HepG2 (cell line): ENCODE data around the gene CNFN. TPM values are rescaled to one million over a fixed set of nuclear protein-coding genes. Genes with fewer than 3 reads are reported as not detected.

Experiments used
- ATAC-seq: fragments of 200-7000 bp; cut with Tn5 transposase; 3 replicates; pipeline ENCODE4 v1.9.1; 2020; ENCODE audit warnings: mild to moderate bottlenecking, moderate library complexity
- BruUV-seq: library from RNA; stranded (reverse); fragments of 400-500 nt; replicated peaks from 2 replicates; lab custom pipeline; 2021; lab: Mats Ljungman, UMichigan
- CTCF ChIA-PET: fragments of 300-600 bp; formaldehyde crosslinking; extraction: SDS; loops from one replicate; lab custom pipeline; 2021; ENCODE audit warnings: low total read pairs, inconsistent platforms, low intra/inter-chr PET ratio; lab: Yijun Ruan, JAX
- POLR2A ChIA-PET: fragments of 350-600 bp; sonication (Branson Sonifier 250); formaldehyde crosslinking; loops from one replicate; lab custom pipeline; 2020; ENCODE audit warnings: antibody characterized with exemption, inconsistent platforms; lab: Yijun Ruan, JAX
- DNase-seq: peaks from one replicate; pipeline ENCODE4 v3.0.0-alpha.2; 2015; ENCODE audit warnings: low spot score
- FAIRE-seq: peaks from 3 replicates; lab custom pipeline; 2011; peaks lifted over from hg19 to GRCh38; lab: Jason Lieb, UNC
- H2AFZ ChIP-seq: one replicate; pipeline ENCODE4 v1.6.1; 2011; ENCODE audit warnings: low read length, inconsistent platforms
- H3K27ac ChIP-seq: fragments of 300-600 bp; 3 replicates; pipeline ENCODE4 v1.8.0; 2011; ENCODE audit warnings: mixed run types, mild to moderate bottlenecking, mixed read lengths, low read length, inconsistent platforms; ENCODE audit not compliant: insufficient read depth; ENCODE audit errors: extremely low read length
- H3K27me3 ChIP-seq, 2 experiments: fragments of 200-600 bp in 1 of 2; 2 replicates in 1 of 2; 3 replicates in 1 of 2; pipeline versions ENCODE4 v1.6.0 to v1.8.0; 2011; ENCODE audit warnings: low read length in 2 of 2, mild to moderate bottlenecking in 2 of 2, moderate library complexity in 2 of 2, inconsistent platforms in 1 of 2; ENCODE audit not compliant: insufficient read depth in 2 of 2, control insufficient read depth in 1 of 2
- H3K36me3 ChIP-seq, 2 experiments: fragments of 200-600 bp in 1 of 2; replicated peaks in 1 of 2; 2 replicates in 1 of 2; 3 replicates in 1 of 2; pipeline versions ENCODE4 v1.5.1 to v1.8.0; 2011; ENCODE audit warnings: low read length in 2 of 2, inconsistent platforms in 1 of 2; ENCODE audit not compliant: insufficient read depth in 2 of 2, control insufficient read depth in 1 of 2
- H3K4me1 ChIP-seq: 2 replicates; pipeline ENCODE4 v1.5.1; 2012; ENCODE audit warnings: low read length, inconsistent platforms; ENCODE audit not compliant: insufficient read depth
- H3K4me2 ChIP-seq: 2 replicates; pipeline ENCODE4 v1.6.0; 2011; ENCODE audit warnings: low read depth, low read length, inconsistent platforms
- H3K4me3 ChIP-seq, 3 experiments: fragments of 200-600 bp in 1 of 3; sonication (generic), shearing (Covaris generic) in 1 of 3; replicated peaks in 1 of 3; 2 replicates each; pipeline ENCODE4 v1.5.1; 2011 to 2016; ENCODE audit warnings: low read length in 3 of 3, inconsistent platforms in 2 of 3, low read depth in 2 of 3, mild to moderate bottlenecking in 2 of 3, control low read depth in 1 of 3, mixed read lengths in 1 of 3; ENCODE audit not compliant: insufficient read depth in 1 of 3
- H3K79me2 ChIP-seq: one replicate; pipeline ENCODE4 v1.6.1; 2011; ENCODE audit warnings: low read length, inconsistent platforms; ENCODE audit not compliant: insufficient read depth
- H3K9ac ChIP-seq: 2 replicates; pipeline ENCODE4 v1.6.0; 2011; ENCODE audit warnings: mild to moderate bottlenecking, low read depth, low read length, inconsistent platforms; ENCODE audit not compliant: insufficient read depth
- H3K9me3 ChIP-seq: 2 replicates; pipeline ENCODE4 v1.5.1; 2012; ENCODE audit warnings: mild to moderate bottlenecking, low read length
- H4K20me1 ChIP-seq: 2 replicates; pipeline ENCODE4 v1.6.0; 2011; ENCODE audit warnings: inconsistent platforms, mild to moderate bottlenecking, low read length, moderate library complexity; ENCODE audit not compliant: insufficient read depth
- KLF12 ChIP-seq: sonication (generic); formaldehyde crosslinking; IDR thresholded peaks from 2 replicates; pipeline ENCODE4 v1.4.0; 2020; ENCODE audit warnings: missing genetic modification reagents, borderline replicate concordance
- KLF15 ChIP-seq: sonication (generic); formaldehyde crosslinking; IDR thresholded peaks from 2 replicates; pipeline ENCODE4 v1.8.1; 2023; ENCODE audit warnings: borderline replicate concordance, mild to moderate bottlenecking, inconsistent platforms, missing genetic modification reagents, mixed read lengths
- RCOR2 ChIP-seq: IDR thresholded peaks from 2 replicates; pipeline ENCODE4 v1.6.1; 2016; ENCODE audit warnings: missing biosample characterization, missing genetic modification reagents
- TFDP2 ChIP-seq: sonication (generic); formaldehyde crosslinking; IDR thresholded peaks from 2 replicates; pipeline ENCODE4 v1.4.0; 2020; ENCODE audit warnings: missing genetic modification reagents
- TRAFD1 ChIP-seq: sonication (generic); formaldehyde crosslinking; IDR thresholded peaks from 2 replicates; pipeline ENCODE4 v1.5.1; 2020; ENCODE audit warnings: missing genetic modification reagents, mild to moderate bottlenecking, borderline replicate concordance
- ZBTB3 ChIP-seq: sonication (generic); formaldehyde crosslinking; IDR thresholded peaks from 2 replicates; pipeline ENCODE4 v1.4.0; 2020; ENCODE audit warnings: low read depth, mild to moderate bottlenecking, moderate library complexity, missing genetic modification reagents, borderline replicate concordance
- ZNF572 ChIP-seq: sonication (generic); formaldehyde crosslinking; IDR thresholded peaks from 2 replicates; pipeline ENCODE4 v1.5.1; 2020; ENCODE audit warnings: mild to moderate bottlenecking, missing genetic modification reagents
- ZNF597 ChIP-seq: sonication (generic); formaldehyde crosslinking; IDR thresholded peaks from 2 replicates; pipeline ENCODE4 v1.5.0; 2020; ENCODE audit warnings: missing genetic modification reagents
- ZSCAN29 ChIP-seq: sonication (generic); formaldehyde crosslinking; conservative IDR thresholded peaks from 2 replicates; pipeline ENCODE4 v1.4.0; 2020; ENCODE audit warnings: mild to moderate bottlenecking, missing genetic modification reagents
- WGBS: methylation state at CpG from one replicate; pipeline ENCODE4 v1.1.6; 2017; ENCODE audit warnings: low lambda C conversion rate; 5-methylcytosine and 5-hydroxymethylcytosine counted together
- in situ Hi-C: cut with HindIII; loops from 2 replicates; pipeline ENCODE4 v1.10.0; 2017; ENCODE audit warnings: low pct_unique_long_range_greater_than_20kb; ENCODE audit not compliant: extremely low pct_ligation_motif_present
- intact Hi-C: fragments of 100-400 bp; cut with micrococcal nuclease; formaldehyde crosslinking; loops from one replicate; pipeline ENCODE4 v1.10.0; 2022; ENCODE audit not compliant: unreplicated experiment
- polyA plus RNA-seq, 8 experiments: library from polyadenylated mRNA; depleted of rRNA in 3 of 8; stranded (reverse) in 7 of 8; unstranded in 1 of 8; fragments of >200 nt; fragmentation: Illumina TruSeq in 4 of 8; extraction: Trizol in 4 of 8; gene quantifications; 2 replicates each; pipeline versions ENCODE4 v1.2.1 to v1.2.3, GENCODE V29; 2011 to 2016; ENCODE audit warnings: low read depth in 4 of 8, missing spikeins in 1 of 8, mixed read lengths in 1 of 8; ENCODE audit not compliant: insufficient read depth in 1 of 8
- total RNA-seq, 5 experiments: library from RNA; depleted of rRNA; stranded (reverse); fragments of >200 nt; fragmentation: Illumina TruSeq; extraction: Trizol; gene quantifications; 2 replicates each; pipeline ENCODE4 v1.2.3, GENCODE V29; 2016; ENCODE audit warnings: low read depth in 1 of 5

The CNFN gene
- total and polyA plus RNA-seq, 2 of the 13 experiments (the other 11 are each of a cell fraction or from before 2014, with no cell fraction given), result 0.35 to 1.1 TPM

DNA sequence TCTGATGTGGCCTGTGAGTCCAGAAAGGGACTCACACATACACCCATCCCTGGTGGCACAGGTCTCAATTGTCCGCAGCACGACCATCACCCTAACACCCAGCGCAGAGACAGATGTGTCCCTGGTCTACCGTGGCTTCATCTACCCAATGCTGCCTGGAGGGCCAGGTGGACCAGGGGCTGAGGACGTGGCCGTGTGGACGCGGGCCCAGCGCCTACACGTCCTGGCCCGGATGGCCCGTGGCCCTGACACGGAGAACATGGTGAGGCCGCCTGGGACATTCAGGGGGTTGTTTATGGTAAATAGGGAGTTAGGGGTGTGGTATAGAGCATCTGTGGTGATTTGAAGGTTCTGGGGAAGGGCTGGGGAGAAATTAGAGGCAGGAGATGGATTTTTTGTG is 41.9 kb downstream of the CNFN start:
- Histone ChIP-seq H3K27me3 (no peaks in the 10 kb centered on the region), H3K27ac (no peak overlapping the region), H3K9me3 (no peaks in the 10 kb centered on the region), H3K4me1 (no peaks in the 10 kb centered on the region), H3K4me3 (no peak overlapping the region), H3K36me3 (peaks cover 2% of the 10 kb centered on the region in 2 experiments; a peak in 2 of 5 replicates), H3K79me2 (no peaks in the 10 kb centered on the region), H4K20me1 (no peaks in the 10 kb centered on the region), H3K4me2 (no peak overlapping the region), H3K9ac (no peak overlapping the region), H2AFZ (no peak overlapping the region)
- BruUV-seq, result no TSS peak
- TF ChIP-seq ZSCAN29 (CRISPR knock-in tag), result no peak
- TF ChIP-seq TFDP2, result no peak
- TF ChIP-seq RCOR2 (CRISPR knock-in tag), result no peak
- no peak for TF ChIP-seq KLF12
- no peak for TF ChIP-seq ZNF597 (CRISPR knock-in tag)
- TF ChIP-seq TRAFD1 (CRISPR knock-in tag), result no peak
- TF ChIP-seq KLF15 (CRISPR knock-in tag), result no peak
- no peak for TF ChIP-seq ZNF572 (CRISPR knock-in tag)
- TF ChIP-seq ZBTB3 (CRISPR knock-in tag), result no peak
- ChIA-PET POLR2A (no interaction called here), CTCF (no interaction called here)
- WGBS, result 98% methylated on average over 10 of the region's 14 CpGs
- in situ Hi-C loops (no loop called here), intact Hi-C loops (no loop called here)
- no peak for FAIRE-seq
- no peak for ATAC-seq
- DNase-seq, result no peak
